ENCODE measurements around the gene NEURL1B.
"Not testable (repeated sequence)": the region's sequence is repeated elsewhere in the genome, so short reads cannot be mapped to it uniquely, and the experiment has no call there.

Gene NEURL1B

GRCh38 chr5:172635038-172635437 lies 6.0 kb upstream of the NEURL1B start:
- no peak for DNase-seq

GRCh38 chr5:172636279-172637050 lies 4.6 kb upstream of the NEURL1B start:
- no peak for DNase-seq

- DNase-seq: no peak
These were observed 3.9 kb upstream of the NEURL1B start for GRCh38 chr5:172637110-172637580.

- DNase-seq: no peak
These were observed 3.3 kb upstream of the NEURL1B start for GRCh38 chr5:172637740-172638139.

GRCh38 chr5:172638209-172638768 lies 2.8 kb upstream of the NEURL1B start:
- no peak for DNase-seq

GRCh38 chr5:172640139-172640538 lies 924 bp upstream of the NEURL1B start:
- DNase-seq: no peak

GRCh38 chr5:172641359-172642050 lies 442 bp downstream of the NEURL1B start:
- DNase-seq: no peak

GRCh38 chr5:172642051-172642409 lies 967 bp downstream of the NEURL1B start:
- DNase-seq: no peak

GRCh38 chr5:172642486-172642885 lies 1.4 kb downstream of the NEURL1B start:
- DNase-seq: no peak

- no peak for DNase-seq
These were observed 2.1 kb downstream of the NEURL1B start for GRCh38 chr5:172642926-172643871.

- no peak for DNase-seq
These were observed 3.2 kb downstream of the NEURL1B start for GRCh38 chr5:172644266-172644665.

- DNase-seq: no peak
These were observed 3.6 kb downstream of the NEURL1B start for GRCh38 chr5:172644711-172645110.

GRCh38 chr5:172645271-172646055 lies 4.4 kb downstream of the NEURL1B start:
- no peak for DNase-seq

GRCh38 chr5:172646716-172647285 lies 5.7 kb downstream of the NEURL1B start:
- no peak for DNase-seq

- no peak for DNase-seq
These were observed 6.4 kb downstream of the NEURL1B start for GRCh38 chr5:172647352-172648012.

- no peak for DNase-seq
These were observed 6.9 kb downstream of the NEURL1B start for GRCh38 chr5:172648013-172648381.

- no peak for DNase-seq
These were observed 7.7 kb downstream of the NEURL1B start for GRCh38 chr5:172648755-172649154.

GRCh38 chr5:172656496-172656895 lies 15.4 kb downstream of the NEURL1B start:
- not testable (repeated sequence) for DNase-seq

- not testable (repeated sequence) for DNase-seq
These were observed 16.6 kb downstream of the NEURL1B start for GRCh38 chr5:172657524-172658233.

GRCh38 chr5:172658391-172658790 lies 17.3 kb downstream of the NEURL1B start:
- no peak for DNase-seq
